Measurements from ENCODE around the gene KIF27. TPM values are rescaled to one million over a fixed set of nuclear protein-coding genes. Genes with fewer than 3 reads are reported as not detected.

The KIF27 gene
- total RNA-seq, 2 donors from 2014 or later: 2.6 to 3.1 TPM

DNA sequence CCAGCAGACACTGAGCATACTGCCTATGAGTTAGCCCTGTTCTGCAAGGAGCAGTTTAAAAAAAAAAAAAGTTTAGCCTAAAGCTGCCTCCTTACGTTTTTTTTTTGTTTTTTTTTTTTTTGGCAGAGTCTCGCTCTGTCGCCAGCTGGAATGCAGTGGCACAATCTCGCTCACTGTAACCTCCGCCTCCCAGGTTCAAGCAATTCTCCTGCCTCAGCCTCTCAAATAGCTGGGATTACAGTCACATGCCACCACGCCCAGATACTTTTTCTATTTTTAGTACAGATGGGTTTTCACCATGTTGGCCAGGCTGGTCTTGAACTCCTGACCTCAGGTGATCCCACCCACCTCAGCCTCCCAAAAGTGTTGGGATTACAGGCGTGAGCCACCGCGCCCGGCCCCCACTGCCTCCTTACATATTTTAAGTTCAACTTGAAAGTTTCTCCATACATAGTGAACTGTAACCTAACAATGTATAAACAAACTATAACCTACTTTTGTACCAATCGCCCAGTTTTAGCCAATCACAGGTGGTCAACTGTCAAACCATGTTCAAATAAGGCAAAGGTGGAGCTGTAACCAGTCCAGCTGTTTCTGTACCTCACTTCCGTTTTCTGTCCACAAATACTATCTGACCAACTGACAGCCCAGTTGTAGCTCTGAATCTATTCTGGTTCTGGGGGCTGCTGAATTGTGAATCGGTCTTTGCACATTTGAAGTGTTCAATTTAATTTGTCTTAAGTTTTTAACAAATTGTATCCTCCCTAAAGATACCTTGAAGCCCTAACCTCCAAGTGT lies 120.8 kb downstream of the KIF27 start:
- Mint-ChIP-seq H3K27me3 (no peaks in the 10 kb centered on the region), H3K27ac (no peak overlapping the region), H3K4me3 (no peak overlapping the region), H3K9me3 (no peaks in the 10 kb centered on the region), H3K36me3 (ENCODE audit: low read depth) (peaks cover 13% of the 10 kb centered on the region), H3K4me1 (no peaks in the 10 kb centered on the region)
- no peak for ATAC-seq (replicated peaks)

DNA sequence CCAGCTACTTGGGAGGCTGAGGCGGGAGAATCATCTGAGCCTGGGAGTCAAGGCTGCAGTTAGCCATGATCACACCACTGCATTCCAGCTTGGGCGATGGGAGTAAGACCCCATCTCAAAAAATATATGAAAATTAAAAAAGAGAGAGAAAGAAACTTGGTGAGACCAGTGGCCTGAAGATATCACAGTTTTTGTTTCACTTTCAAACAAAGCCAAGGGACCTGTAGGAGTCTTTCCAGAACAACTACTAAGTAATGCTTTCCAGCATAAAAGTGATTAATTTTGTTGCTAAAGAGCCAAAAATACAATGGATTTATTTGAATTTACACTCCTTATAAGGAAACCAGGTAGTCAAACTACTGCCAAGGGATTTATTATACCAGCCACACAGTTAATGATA lies 127.2 kb downstream of the KIF27 start:
- no peaks in the 10 kb centered on the region for H3K4me1 Mint-ChIP-seq
- no peak overlapping the region for H3K4me3 Mint-ChIP-seq
- H3K27me3 Mint-ChIP-seq: no peaks in the 10 kb centered on the region
- peaks cover 12% of the 10 kb centered on the region for H3K36me3 Mint-ChIP-seq (ENCODE audit: low read depth)
- no peak for ATAC-seq (replicated peaks)
- H3K27ac Mint-ChIP-seq: no peak overlapping the region
- H3K9me3 Mint-ChIP-seq: no peaks in the 10 kb centered on the region

DNA sequence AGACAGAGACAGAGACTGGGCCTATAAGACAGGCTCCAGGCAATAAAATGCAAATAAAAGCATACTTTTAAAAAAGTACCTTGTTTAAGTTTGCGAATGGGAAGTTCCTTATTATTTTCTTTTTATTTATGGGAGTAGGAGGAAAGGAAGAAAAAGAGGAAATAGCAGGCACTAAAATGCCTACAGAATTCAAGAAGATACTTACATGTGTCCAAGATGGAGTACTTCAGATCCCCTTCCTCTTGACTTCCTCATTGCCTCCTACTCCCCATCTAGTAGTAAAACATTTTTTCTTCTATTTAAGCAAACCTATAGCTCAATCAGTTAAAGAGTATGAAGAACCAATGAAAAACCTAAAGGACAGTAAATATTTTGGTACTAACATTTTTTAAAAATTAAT lies 128.5 kb downstream of the KIF27 start:
- Mint-ChIP-seq H3K27ac (no peak overlapping the region), H3K4me1 (no peaks in the 10 kb centered on the region), H3K4me3 (no peak overlapping the region), H3K27me3 (no peaks in the 10 kb centered on the region), H3K36me3 (ENCODE audit: low read depth) (no peaks in the 10 kb centered on the region), H3K9me3 (no peaks in the 10 kb centered on the region)
- ATAC-seq (replicated peaks): no peak

Other genes with a start within 250 kb of the KIF27 start
- gene UBQLN1, start 213.5 kb downstream of the KIF27 start, total RNA-seq: 10 to 100 TPM; 69.5 to 94.4 TPM
- 1 to 10 TPM; 3.3 to 5.6 TPM for gene GKAP1, start 103.7 kb downstream of the KIF27 start, total RNA-seq
- gene HNRNPK, start 58.8 kb upstream of the KIF27 start, total RNA-seq: 100 to 1,000 TPM; 542 to 767 TPM
- gene RMI1, start 59.4 kb upstream of the KIF27 start, total RNA-seq: 10 to 100 TPM; 17.6 to 25.1 TPM